Measurements from ENCODE around the gene SEMA3E.

GRCh38 chr7:83484266-83484665 is 164.7 kb downstream of the SEMA3E start:
- TF ChIP-seq CTCF (conservative IDR thresholded peaks at IDR 0.05 in 1 of 2, IDR thresholded peaks at IDR 0.05 in 1 of 2; ENCODE audit: extremely low read depth in 1 of 2, insufficient read depth in 1 of 2, low read depth in 1 of 2, low read length in 2 of 2) (no peak), EZH2 (IDR thresholded peaks at IDR 0.05; ENCODE audit: borderline replicate concordance, low read length) (no peak)
